Panc1 (cell line): ENCODE data around the gene LDLRAD4. TPM values are rescaled to one million over a fixed set of nuclear protein-coding genes. Genes with fewer than 3 reads are reported as not detected.

Experiments
- ATAC-seq: fragments of 200-7000 bp; cut with Tn5 transposase; 2 replicates; pipeline ENCODE4 v1.9.1; 2020; ENCODE audit warnings: mild to moderate bottlenecking, moderate library complexity
- BruUV-seq: library from RNA; stranded (reverse); fragments of 400-500 nt; replicated peaks from 2 replicates; lab custom pipeline; 2021; lab: Mats Ljungman, UMichigan
- CTCF ChIA-PET: fragments of 300-600 bp; sonication (Branson Sonifier 250); formaldehyde crosslinking; loops from one replicate; lab custom pipeline; 2022; ENCODE audit warnings: antibody characterized with exemption; lab: Charles Lee
- POLR2A ChIA-PET: fragments of 300-600 bp; sonication (Branson Sonifier 250); formaldehyde crosslinking; loops from one replicate; lab custom pipeline; 2022; ENCODE audit warnings: antibody characterized with exemption; lab: Charles Lee
- DNase-seq: peaks from one replicate; pipeline ENCODE4 v3.0.0-alpha.2; 2010; ENCODE audit warnings: low read depth, low spot score
- H3K27ac ChIP-seq: 2 replicates; pipeline ENCODE4 v1.5.1; 2011; ENCODE audit warnings: mild to moderate bottlenecking, low read length, inconsistent platforms
- H3K27me3 ChIP-seq: fragments of 200-500 bp; sonication (Bioruptor generic); 2 replicates; pipeline ENCODE4 v1.6.0; 2014; ENCODE audit warnings: low read length, inconsistent platforms; ENCODE audit not compliant: control insufficient read depth, insufficient read depth
- H3K36me3 ChIP-seq: fragments of 200-500 bp; sonication (Bioruptor generic); 2 replicates; pipeline ENCODE4 v1.5.1; 2014; ENCODE audit warnings: inconsistent platforms, mild to moderate bottlenecking, low read length, moderate library complexity; ENCODE audit not compliant: control insufficient read depth, insufficient read depth
- H3K4me1 ChIP-seq: 2 replicates; pipeline ENCODE4 v1.5.1; 2011; ENCODE audit warnings: inconsistent platforms, mild to moderate bottlenecking, low read length, moderate library complexity; ENCODE audit not compliant: control insufficient read depth, insufficient read depth
- H3K4me3 ChIP-seq, 2 experiments: 2 replicates each; pipeline ENCODE4 v1.5.1; 2011 to 2012; ENCODE audit warnings: low read depth in 2 of 2, low read length in 2 of 2, mild to moderate bottlenecking in 2 of 2, inconsistent platforms in 1 of 2, moderate library complexity in 1 of 2
- H3K9me3 ChIP-seq: fragments of 200-500 bp; sonication (Bioruptor generic); 2 replicates; pipeline ENCODE4 v1.5.1; 2014; ENCODE audit warnings: low read depth, mild to moderate bottlenecking, inconsistent platforms, low read length, moderate library complexity; ENCODE audit not compliant: control insufficient read depth, insufficient read depth
- CTCF ChIP-seq: fragments of 450-650 bp; IDR thresholded peaks from 2 replicates; pipeline ENCODE4 v1.5.1; 2017; ENCODE audit warnings: mild to moderate bottlenecking
- POLR2AphosphoS5 ChIP-seq: IDR thresholded peaks from 2 replicates; pipeline ENCODE4 v1.6.1; 2012; ENCODE audit warnings: mild to moderate bottlenecking, low read depth, low read length, moderate library complexity
- REST ChIP-seq, 2 experiments: IDR thresholded peaks; 2 replicates each; pipeline ENCODE4 v1.6.1; 2011 to 2012; ENCODE audit warnings: low read depth in 2 of 2, control low read depth in 1 of 2, low read length in 1 of 2, mild to moderate bottlenecking in 1 of 2, moderate library complexity in 1 of 2; ENCODE audit not compliant: insufficient read depth in 1 of 2
- SIN3A ChIP-seq: IDR thresholded peaks from 2 replicates; pipeline ENCODE4 v1.6.1; 2012; ENCODE audit warnings: low read depth, mild to moderate bottlenecking, low read length, moderate library complexity, borderline replicate concordance; ENCODE audit not compliant: insufficient read depth
- TCF7L2 ChIP-seq: IDR thresholded peaks from 2 replicates; pipeline ENCODE4 v1.6.1; 2011; ENCODE audit warnings: mild to moderate bottlenecking, low read depth, low read length, inconsistent platforms
- in situ Hi-C: cut with HindIII; loops from 2 replicates; pipeline ENCODE4 v1.10.0; 2016; ENCODE audit warnings: low sequenced_read_pairs, low pct_unique_long_range_greater_than_20kb
- intact Hi-C: fragments of 100-400 bp; cut with micrococcal nuclease; formaldehyde crosslinking; loops from one replicate; pipeline ENCODE4 v1.10.0; 2022; ENCODE audit not compliant: unreplicated experiment
- total RNA-seq: library from RNA; stranded (reverse); gene quantifications from one replicate; pipeline ENCODE4 v1.2.1, GENCODE V29; 2021; ENCODE audit not compliant: unreplicated experiment

The LDLRAD4 gene
- total RNA-seq, 1 experiment from 2014 or later: 0.28 TPM

GRCh38 chr18:13245481-13246000 lies 27.0 kb downstream of the LDLRAD4 start:
- ATAC-seq (no peak), DNase-seq (no peak)
- Histone ChIP-seq H3K36me3 (no peaks in the 10 kb centered on the region), H3K27ac (no peak overlapping the region), H3K4me1 (no peaks in the 10 kb centered on the region), H3K9me3 (no peaks in the 10 kb centered on the region), H3K27me3 (no peaks in the 10 kb centered on the region; the same call in 1 of the 2 replicates), H3K4me3 (no peak overlapping the region)
- ChIA-PET CTCF (no interaction called here), POLR2A (no interaction called here)
- intact Hi-C loops: no loop called here
- no peak for TF ChIP-seq CTCF
- no peak for TF ChIP-seq SIN3A
- TF ChIP-seq POLR2AphosphoS5: no peak
- no peak for TF ChIP-seq REST (IDR thresholded peaks at IDR 0.05; ENCODE audit: insufficient read depth in 1 of 2, low read depth in 2 of 2, low read length in 1 of 2)
- no peak for TF ChIP-seq TCF7L2
- in situ Hi-C loops: no loop called here
- no TSS peak for BruUV-seq

- Histone ChIP-seq H3K4me3 (no peak overlapping the region), H3K27me3 (no peaks in the 10 kb centered on the region; the same call in 1 of the 2 replicates), H3K4me1 (no peaks in the 10 kb centered on the region), H3K27ac (no peak overlapping the region), H3K9me3 (no peaks in the 10 kb centered on the region), H3K36me3 (no peaks in the 10 kb centered on the region)
- intact Hi-C loops (no loop called here), in situ Hi-C loops (no loop called here)
- no peak for DNase-seq
- BruUV-seq: no TSS peak
- ChIA-PET CTCF (no interaction called here), POLR2A (no interaction called here)
- no peak for TF ChIP-seq TCF7L2
- no peak for TF ChIP-seq CTCF
- TF ChIP-seq REST (IDR thresholded peaks at IDR 0.05; ENCODE audit: insufficient read depth in 1 of 2, low read depth in 2 of 2, low read length in 1 of 2): no peak
- no peak for TF ChIP-seq POLR2AphosphoS5
- TF ChIP-seq SIN3A: no peak
- ATAC-seq: no peak
These were observed 27.6 kb downstream of the LDLRAD4 start for GRCh38 chr18:13246121-13246520.
